Kidney epithelial cell (primary cell): Measurements from ENCODE around the gene FAM20C. TPM values are rescaled to one million over a fixed set of nuclear protein-coding genes. Genes with fewer than 3 reads are reported as not detected.

Experiments used
- DNase-seq: peaks from one replicate; pipeline ENCODE4 v3.0.0-alpha.2; 2010; ENCODE audit warnings: low read depth
- H3K27me3 ChIP-seq: 2 replicates; pipeline ENCODE4 v1.6.0; 2011; ENCODE audit warnings: low read length; ENCODE audit not compliant: control insufficient read depth, insufficient read depth
- H3K36me3 ChIP-seq: 2 replicates; pipeline ENCODE4 v1.5.1; 2011; ENCODE audit warnings: low read length; ENCODE audit not compliant: control insufficient read depth, insufficient read depth
- H3K4me3 ChIP-seq: 2 replicates; pipeline ENCODE4 v1.5.1; 2011; ENCODE audit warnings: low read depth, mild to moderate bottlenecking, control low read depth, low read length
- total RNA-seq: library from RNA; depleted of rRNA; stranded (reverse); fragments of >200 nt; gene quantifications from 2 replicates; pipeline ENCODE4 v1.2.3, GENCODE V29; 2015
- TF ChIP-seq, protein P1 (sequence below): IDR thresholded peaks from 2 replicates; pipeline ENCODE4 v1.5.1; 2011; ENCODE audit warnings: mild to moderate bottlenecking, moderate library complexity, low read length, control low read depth, inconsistent platforms; ENCODE audit not compliant: insufficient read depth, poor library complexity, severe bottlenecking

The FAM20C gene
- total RNA-seq, 1 donor from 2014 or later: 39.1 TPM

DNA sequence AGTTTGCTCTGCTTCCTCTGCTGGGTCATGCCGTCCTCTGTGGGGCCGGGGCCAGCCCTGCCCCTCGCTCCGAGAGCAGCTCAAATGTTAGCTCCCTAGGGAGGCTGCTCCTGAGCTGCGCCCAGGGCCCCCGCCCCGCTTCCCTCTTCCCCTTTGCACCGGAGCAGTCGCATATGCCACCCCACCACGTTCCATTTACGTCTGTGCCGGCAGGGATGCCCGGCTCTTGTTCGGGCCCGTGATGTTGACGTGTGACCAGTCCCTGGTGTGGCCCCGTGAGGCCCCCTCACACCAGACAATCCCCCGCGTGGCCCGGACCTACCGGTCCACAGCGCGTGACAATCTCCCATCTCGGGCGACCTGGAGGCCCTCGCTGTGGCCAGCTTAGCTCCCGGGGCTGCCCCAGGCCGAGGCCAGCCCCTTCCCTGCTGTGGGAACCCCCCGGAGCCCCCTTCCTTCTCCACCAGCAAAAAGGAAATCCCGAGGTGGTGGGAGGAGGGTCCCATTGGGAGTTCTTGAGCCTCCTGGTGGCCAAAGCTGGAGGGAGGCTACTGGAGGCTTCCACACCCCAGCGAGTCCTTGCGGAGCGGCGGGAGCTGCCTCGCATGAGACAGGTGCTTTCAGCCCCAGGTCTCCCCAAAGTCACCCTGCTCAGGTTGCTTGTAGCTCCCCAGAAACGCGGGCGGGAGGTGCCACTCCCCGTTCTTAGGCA lies 15.2 kb downstream of the FAM20C start:
- no peaks in the 10 kb centered on the region for H3K36me3 ChIP-seq
- no peak overlapping the region for H3K4me3 ChIP-seq
- no peak for DNase-seq
- TF ChIP-seq, protein P1, sequence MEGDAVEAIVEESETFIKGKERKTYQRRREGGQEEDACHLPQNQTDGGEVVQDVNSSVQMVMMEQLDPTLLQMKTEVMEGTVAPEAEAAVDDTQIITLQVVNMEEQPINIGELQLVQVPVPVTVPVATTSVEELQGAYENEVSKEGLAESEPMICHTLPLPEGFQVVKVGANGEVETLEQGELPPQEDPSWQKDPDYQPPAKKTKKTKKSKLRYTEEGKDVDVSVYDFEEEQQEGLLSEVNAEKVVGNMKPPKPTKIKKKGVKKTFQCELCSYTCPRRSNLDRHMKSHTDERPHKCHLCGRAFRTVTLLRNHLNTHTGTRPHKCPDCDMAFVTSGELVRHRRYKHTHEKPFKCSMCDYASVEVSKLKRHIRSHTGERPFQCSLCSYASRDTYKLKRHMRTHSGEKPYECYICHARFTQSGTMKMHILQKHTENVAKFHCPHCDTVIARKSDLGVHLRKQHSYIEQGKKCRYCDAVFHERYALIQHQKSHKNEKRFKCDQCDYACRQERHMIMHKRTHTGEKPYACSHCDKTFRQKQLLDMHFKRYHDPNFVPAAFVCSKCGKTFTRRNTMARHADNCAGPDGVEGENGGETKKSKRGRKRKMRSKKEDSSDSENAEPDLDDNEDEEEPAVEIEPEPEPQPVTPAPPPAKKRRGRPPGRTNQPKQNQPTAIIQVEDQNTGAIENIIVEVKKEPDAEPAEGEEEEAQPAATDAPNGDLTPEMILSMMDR: peak; percentile 35
- H3K27me3 ChIP-seq: no peaks in the 10 kb centered on the region

DNA sequence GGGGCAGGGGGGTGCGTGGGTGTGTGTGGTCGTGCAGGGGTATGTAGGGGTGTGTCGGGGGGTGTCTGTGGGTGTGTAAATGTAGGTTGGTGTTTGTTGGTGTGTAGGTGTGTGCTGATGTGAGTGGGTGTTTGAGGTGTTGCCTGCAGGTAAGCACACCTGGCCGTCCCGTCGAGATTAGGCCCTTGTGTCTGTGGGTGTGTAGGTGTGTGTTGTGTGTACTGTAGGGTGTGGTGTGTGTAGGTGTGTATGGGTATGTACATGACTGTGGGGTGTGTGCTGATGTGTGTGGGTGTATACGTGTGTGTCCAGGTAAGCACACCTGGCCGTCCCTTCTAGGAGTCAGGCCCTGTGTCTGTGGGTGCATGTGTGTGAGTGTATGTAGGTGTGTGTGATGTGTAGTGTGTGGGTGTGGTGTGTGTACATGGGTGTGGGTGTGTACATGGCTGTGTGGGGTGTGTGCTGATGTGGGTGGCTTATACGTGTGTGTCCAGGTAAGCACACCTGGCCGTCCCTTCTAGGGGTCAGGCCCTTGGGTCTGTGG lies 15.8 kb downstream of the FAM20C start:
- Histone ChIP-seq H3K4me3 (no peak overlapping the region), H3K27me3 (no peaks in the 10 kb centered on the region), H3K36me3 (no peaks in the 10 kb centered on the region)
- DNase-seq: no peak
- TF ChIP-seq, protein P1: no peak

DNA sequence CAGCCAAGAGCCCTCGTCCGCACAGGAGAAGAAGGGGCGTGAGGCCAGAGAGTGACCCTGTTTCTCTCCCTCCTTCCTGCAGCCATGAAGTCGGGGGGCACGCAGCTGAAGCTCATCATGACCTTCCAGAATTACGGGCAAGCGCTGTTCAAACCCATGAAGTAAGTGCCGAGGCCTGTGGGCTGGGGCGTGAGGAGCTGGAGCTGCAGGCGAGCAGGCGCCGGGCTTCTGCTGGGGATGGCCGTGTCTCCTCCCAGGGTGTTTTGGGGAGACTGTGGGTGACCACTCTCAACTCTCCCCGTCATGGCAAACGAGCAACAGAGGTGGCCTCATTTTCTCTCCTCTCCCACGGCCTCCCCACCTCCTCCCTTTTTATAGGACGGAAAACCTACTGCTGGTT lies 16.4 kb downstream of the FAM20C start:
- Histone ChIP-seq H3K27me3 (no peaks in the 10 kb centered on the region), H3K36me3 (no peaks in the 10 kb centered on the region), H3K4me3 (no peak overlapping the region)
- TF ChIP-seq, protein P1: no peak
- no peak for DNase-seq

DNA sequence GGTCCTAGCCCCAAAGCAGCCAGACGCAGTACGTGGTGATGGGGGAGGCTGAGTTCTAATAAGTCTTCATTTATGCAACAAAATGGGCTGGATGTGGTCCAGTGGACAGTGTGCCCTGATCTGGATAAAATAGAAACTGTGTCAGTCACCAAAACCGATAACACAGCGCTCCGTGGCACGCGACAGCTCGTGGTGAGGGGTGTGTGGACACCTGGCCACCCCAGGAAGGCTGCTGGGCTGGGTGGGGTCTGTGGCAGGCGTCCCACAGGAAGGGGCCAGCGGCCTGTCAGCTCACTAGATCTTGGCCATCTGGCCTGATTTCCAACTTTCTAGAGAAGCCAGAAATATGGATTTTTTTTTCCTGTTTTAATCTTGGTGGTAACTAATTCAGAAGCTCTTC lies 17.0 kb downstream of the FAM20C start:
- TF ChIP-seq, protein P1: no peak
- DNase-seq: no peak

DNA sequence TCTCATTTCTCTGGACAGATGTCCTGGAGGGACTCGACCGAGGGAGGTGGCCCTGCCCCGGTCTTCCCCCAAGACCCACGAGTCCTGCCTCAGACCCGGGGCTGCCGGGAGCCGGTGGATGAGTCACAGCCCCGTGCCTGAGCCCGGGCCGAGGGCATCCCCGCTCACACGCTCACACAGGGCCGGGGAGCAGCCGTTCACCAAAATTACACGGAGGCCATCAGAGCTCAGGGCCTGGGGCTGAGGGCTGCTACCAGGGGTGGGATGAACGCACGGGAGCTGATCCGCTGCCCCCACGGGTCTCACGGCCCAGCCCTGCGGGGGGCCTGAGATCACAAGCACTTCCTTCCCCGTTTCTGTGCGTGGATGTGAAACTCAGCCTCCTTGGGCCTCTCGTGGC lies 17.5 kb downstream of the FAM20C start:
- Histone ChIP-seq H3K27me3 (no peaks in the 10 kb centered on the region), H3K36me3 (no peaks in the 10 kb centered on the region), H3K4me3 (no peak overlapping the region)
- no peak for DNase-seq
- TF ChIP-seq, protein P1: no peak

More for the DNA sequence above, 17.0 kb downstream of the FAM20C start:
- Histone ChIP-seq H3K36me3 (no peaks in the 10 kb centered on the region), H3K27me3 (no peaks in the 10 kb centered on the region), H3K4me3 (no peak overlapping the region)
